HuH-7.5 (cell line): ENCODE data around the gene KLHL34.

Experiments used
- DNase-seq: peaks from one replicate; pipeline ENCODE4 v3.0.0; 2011; ENCODE audit warnings: low spot score

KLHL34 gene

GRCh38 chrX:21655901-21656586, 2.1 kb downstream of the KLHL34 start:
- DNase-seq: no peak

- DNase-seq: no peak
These were observed 12.2 kb downstream of the KLHL34 start for GRCh38 chrX:21645886-21646285.

GRCh38 chrX:21645431-21645830, 12.7 kb downstream of the KLHL34 start:
- no peak for DNase-seq

GRCh38 chrX:21639775-21640174, 18.4 kb downstream of the KLHL34 start:
- DNase-seq: no peak

- no peak for DNase-seq
These were observed 19.8 kb downstream of the KLHL34 start for GRCh38 chrX:21638311-21638710.

DNA sequence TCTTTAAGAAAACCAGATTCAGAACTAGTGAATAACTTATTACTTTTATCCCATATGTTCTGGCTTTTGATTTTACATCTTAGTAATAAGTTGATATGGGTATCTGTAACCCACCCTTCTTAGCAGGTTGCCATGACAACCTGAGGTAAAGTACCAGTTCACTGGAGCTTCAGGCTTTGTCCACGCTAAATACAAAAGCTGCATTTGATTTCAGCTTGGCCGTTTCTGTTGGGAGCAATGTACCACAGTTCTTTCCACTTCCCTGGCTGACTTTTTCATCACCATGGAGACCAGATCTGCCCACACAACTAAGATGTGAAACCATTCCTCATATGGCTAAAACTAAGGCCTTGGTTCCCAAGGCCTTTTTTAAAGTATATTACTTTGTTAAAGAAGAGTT, 26.1 kb downstream of the KLHL34 start:
- no peak for DNase-seq

- no peak for DNase-seq
These were observed 34.2 kb downstream of the KLHL34 start for GRCh38 chrX:21623778-21624501.

GRCh38 chrX:21620234-21620633, 37.9 kb downstream of the KLHL34 start:
- DNase-seq: no peak

DNA sequence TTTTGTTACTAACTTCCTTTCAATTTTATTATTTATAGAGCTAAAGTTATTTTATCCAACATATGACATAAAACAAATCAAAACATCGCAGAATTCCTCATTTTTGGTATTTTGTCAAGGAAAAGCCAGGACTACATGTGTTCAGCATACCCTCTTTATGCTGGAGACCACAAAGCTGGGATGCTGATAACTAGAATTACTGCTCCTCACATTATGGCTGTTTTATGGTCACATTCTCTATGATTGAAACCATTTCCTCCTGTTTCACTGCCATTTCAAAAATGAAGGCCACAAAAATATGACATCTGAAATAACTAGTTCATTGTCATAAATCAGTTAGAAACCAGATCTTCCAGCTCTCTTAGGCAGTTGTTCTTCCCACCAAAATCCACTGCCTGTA, 41.7 kb downstream of the KLHL34 start:
- DNase-seq: no peak

DNA sequence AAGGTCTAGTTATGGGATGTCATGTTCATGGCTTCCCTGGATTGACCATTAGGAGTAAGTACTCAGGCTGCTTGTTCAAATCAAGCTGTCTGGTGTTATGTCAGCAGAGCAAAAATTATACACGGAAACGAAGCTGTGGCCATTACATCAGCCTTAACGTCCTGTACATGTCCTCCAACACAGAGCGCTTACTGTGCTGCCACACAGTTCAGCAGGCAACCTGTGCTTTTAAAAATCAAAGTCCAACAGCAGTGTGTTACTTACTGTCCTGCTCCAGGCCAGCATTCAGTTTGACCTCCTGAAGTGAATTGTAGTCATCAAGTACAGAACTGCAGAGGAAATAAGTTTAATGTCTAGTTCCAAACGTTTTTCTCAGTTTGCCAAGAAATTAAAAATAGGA, 46.0 kb downstream of the KLHL34 start:
- no peak for DNase-seq

GRCh38 chrX:21610168-21610567, 48.0 kb downstream of the KLHL34 start:
- no peak for DNase-seq

- DNase-seq: no peak
These were observed 52.1 kb downstream of the KLHL34 start for GRCh38 chrX:21606002-21606401.
